Measurements from ENCODE around the gene MOGAT3.
A peak's percentile ranks its signal among the peaks of the same experiment; 100 is the strongest.

- TF ChIP-seq CTCF (IDR thresholded peaks at IDR 0.05; ENCODE audit: low read depth, low read length, poor library complexity, severe bottlenecking) (peak; percentile 11), EZH2phosphoT487 (IDR thresholded peaks at IDR 0.05; ENCODE audit: borderline replicate concordance, low read length) (no peak)
Observed at GRCh38 chr7:101154693-101155102, 46.1 kb downstream of the MOGAT3 start.

Data from DOHH2 (cell line).